CMK (cell line): ENCODE results near the gene IGIP.

Experiments
- DNase-seq: peaks from one replicate; pipeline ENCODE4 v3.0.0-alpha.2; 2010; ENCODE audit warnings: low read depth

The IGIP gene

DNA sequence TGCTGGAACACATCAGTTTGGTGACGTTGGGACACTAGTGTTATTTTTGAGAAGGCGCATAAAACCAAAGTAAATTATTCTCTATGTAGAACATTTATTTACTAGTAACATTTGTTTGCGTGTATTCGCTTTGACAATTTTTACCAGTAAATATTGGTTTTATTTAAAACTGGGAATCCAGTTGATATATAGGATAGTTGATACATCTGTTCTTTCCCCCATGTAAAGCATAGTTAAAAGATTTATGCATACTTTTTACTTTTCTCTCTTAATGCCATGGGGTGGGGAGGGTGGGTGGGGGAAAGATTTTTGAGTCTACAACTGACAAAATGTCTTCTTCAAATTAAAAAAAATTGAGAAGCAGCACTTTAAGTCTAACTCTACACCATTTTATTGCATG is at the start of gene IGIP:
Gene IGIP, plus strand, starts transcription at position 301 of the 400 bp plus-strand sequence. CDS start 2,540 bp downstream, outside the sequence.
- DNase-seq: no peak

DNA sequence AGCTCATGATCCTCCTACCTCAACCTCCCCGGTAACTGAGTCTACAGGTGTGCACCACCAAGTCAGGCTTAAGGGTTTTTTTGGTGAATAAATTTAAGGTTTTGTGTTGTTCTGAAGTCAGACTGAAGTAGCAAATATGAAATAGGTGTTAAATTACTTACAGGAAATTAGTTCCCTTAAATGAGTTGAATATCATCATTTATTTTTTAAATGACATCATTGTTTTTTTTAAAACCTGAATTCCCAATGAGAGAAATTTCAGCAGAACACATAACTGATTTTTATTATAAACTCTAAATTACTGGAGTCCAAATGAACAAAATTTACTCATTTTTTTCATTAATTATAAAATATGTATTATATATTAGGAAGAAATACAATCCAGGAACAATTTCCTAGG is 49.6 kb upstream of the IGIP start:
- DNase-seq: no peak

DNA sequence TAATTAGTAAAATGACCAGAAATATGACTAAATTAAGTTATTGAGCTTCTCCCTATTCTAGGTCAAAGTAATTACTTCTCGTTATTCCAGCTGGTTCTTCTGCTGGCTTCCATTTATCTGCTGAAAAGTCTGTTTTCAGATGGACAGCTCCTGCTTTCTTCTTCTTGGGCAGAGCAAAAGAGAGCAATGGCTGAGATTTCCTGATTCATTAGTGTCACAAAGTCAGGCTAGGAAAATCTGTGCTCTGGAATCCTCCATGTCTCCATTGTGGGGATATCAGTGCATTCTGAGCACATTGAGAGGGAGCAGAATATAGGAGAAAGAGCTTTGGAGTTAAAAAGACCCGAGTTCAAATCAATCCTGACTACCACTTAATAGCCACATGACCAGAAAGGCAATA is 48.9 kb upstream of the IGIP start:
- no peak for DNase-seq

DNA sequence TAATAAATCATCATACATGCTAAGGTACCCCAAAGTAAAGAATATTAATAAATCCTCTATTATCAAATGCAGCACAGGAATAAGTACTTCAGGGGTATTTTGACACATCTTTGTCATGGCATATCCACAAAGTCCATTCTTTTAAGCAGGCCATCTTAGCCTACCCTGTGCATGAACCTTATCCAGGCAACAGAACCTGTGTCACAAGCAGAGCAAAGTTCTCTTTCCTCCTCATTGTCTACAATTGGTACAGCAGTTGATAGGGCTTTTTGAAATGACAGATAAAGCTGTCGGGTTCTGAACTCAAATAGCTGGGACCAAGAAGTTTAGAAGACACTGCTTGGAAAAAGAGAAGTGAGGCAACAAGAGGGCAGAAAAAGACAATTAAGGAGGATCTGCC is 42.6 kb upstream of the IGIP start:
- no peak for DNase-seq

DNA sequence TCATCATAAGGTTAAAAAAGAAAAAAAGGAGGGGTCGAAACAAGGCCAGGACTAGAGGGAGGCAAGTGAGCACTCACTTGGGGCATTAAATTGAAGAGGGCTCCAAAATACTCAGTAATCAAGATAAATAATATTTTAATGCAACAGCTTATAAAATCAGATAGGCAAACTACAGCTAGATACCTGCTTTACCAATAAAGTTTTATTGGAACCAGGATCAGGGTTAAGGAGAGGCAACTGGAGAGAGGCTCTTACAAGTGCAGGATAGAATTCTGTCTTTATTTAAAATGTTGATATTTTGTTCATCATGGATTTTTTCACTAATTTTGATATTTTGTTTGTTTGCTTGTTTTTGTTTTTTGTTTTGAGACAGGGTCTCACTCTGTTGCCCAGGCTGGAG is 42.1 kb upstream of the IGIP start:
- DNase-seq: no peak

DNA sequence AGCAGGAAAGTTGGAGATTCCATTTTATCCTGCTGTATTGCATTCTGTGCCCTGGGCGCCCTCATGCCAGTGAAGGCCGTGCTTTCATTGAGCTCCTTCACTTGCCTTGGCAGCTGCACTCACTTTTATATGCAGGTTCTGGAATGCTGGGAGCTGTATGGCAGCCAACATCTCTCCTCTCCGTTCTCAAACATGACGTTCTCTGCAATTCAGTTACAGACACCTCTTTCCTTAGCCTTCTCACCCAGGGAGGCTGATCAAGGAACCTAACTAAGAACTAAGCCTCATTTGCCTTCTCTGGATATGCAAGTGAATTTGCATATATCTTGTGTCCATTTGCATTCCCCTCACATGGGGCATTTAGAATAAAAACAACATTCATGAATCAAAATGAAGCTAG is 41.2 kb upstream of the IGIP start:
- DNase-seq: no peak

DNA sequence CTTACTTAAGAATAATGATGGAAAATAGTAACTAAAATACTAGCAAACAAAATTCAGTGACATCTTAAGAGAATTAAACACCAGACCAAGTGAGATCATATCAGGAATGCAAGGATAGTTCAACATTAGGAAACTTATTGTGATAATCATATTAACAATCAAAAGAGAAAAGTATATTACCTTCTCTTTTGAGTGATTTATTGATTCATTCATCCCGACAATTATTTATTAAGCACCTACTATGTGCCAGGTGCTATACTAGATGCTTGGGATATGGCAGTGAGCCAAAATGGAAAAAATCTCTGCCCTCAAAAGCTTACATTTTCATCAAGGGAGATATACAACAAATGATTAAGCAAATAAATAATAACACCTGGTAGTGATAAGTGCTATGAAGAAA is 35.5 kb upstream of the IGIP start:
- no peak for DNase-seq

DNA sequence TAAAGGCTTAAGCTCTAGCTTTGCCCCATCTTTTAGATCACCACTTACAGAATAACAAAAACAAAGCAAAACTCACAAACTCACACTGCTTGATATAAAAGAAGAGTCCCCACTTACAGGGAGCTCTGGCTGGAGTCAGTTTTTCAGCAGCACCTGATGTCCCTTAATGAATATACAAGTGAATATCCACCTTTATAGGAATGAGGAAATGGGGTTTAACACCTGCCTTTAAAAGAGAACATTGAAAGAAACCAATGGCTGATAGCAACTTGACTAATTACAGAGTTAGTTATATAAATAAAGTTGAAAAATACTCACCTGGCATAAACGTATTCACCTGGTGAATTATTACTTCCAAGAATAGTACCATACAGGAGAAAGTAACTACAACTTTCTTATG is 32.6 kb upstream of the IGIP start:
- DNase-seq: no peak

DNA sequence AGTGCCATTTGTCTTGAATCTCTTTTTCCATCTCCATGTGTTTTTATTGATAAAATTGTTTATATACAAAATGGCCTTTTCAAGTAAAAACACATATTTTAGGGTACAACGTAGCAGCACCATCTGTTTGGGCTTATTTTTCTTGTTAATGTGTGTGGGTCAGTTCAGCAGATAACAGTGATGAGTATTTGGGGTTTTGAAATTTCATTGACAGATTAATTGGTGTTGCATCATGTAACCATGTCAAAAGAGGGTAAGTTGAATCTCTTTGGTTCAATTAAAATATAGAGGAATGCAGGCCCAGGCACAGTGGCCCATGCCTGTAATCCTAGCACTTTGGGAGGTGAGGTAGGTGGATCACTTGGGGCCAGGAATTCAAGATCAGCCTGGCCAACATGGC is 31.9 kb upstream of the IGIP start:
- no peak for DNase-seq

DNA sequence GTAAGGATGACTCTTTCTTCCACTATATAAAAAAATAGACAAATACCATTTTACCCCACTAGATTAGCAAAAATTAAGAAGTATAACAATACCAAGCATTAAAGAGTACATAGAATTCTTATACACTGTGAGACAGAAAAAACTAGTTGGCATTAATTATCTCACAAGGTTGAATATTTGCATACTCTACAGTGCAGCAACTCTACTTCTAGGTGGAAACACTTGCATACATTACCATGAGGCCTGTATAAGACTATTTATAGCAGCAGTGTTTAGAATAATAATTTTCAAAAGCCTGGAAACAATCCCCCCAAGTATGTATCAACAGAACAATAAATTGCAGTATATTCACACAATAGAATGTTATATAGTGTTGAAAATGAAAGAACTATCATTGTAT is 30.8 kb upstream of the IGIP start:
- DNase-seq: no peak

DNA sequence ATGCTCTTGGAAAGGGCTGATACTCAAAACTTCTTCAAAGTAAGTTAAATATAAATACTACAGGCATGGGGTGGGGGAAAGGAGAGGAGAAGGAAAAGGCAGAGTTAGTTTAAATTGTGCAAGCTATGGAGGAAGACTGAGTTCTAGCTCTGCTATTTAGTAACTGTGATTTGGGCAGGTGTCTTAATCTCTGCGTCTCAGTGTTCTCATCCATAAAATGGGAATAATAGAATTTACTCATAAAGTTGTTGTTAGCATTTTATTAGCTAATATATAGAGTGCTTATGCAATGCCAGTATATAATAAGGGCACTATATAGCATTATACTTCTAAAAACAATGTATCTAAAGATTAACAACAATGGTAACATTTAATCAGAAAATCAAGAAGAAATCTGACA is 24.6 kb upstream of the IGIP start:
- no peak for DNase-seq

DNA sequence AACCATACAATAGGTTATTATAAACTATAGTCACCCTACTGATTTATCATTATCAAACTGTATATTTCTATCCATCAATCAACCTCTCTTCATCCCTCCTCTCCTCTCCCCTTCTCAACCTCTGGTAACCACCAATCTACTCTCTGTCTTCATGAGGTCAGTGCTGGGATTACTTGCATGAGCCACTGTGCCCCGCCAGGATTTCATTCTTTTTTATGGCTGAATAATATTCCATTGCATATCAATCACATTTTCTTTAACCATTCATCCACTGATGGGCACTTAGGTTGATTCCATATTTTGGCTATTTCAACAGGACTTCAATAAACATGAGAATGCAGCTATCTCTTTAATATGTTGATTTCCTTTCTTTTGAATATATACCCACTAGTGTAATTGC is 22.6 kb upstream of the IGIP start:
- no peak for DNase-seq

DNA sequence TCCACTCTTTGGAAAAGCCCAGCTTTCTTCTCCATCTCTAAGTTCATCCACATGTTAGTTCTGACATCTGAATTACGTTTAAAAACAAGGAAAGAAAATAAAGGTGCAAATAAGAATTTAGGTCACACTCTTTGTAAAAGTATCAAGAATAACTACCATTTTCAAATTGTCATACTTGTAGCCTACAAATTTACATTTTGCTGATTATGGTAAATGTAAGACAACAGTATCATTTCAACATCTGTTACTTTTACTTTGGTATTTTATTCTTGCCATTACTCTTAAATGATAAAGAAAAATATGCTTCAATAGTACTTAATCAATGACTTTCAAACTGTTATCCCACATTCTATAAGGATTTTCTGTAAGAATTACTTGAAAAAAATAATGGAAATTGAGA is 21.6 kb upstream of the IGIP start:
- DNase-seq: no peak

DNA sequence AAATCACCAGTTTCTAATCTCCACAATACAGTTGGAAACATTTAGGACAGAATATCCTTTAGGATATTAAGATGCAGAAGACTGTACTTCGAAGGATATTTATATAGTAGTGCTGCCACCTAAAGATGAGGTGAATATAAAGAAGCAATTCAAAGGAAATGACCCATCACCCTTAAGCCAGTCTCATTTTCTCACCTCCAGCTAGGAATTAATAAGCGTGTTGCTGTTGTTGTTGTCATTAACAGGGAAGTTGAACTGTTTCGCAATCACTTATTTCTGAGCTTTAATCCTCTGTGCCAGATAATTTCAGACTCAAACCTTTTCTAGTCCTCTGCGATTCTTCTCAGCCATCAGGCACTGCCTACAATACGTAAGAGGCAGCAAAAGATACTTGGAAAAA is 19.6 kb upstream of the IGIP start:
- no peak for DNase-seq

DNA sequence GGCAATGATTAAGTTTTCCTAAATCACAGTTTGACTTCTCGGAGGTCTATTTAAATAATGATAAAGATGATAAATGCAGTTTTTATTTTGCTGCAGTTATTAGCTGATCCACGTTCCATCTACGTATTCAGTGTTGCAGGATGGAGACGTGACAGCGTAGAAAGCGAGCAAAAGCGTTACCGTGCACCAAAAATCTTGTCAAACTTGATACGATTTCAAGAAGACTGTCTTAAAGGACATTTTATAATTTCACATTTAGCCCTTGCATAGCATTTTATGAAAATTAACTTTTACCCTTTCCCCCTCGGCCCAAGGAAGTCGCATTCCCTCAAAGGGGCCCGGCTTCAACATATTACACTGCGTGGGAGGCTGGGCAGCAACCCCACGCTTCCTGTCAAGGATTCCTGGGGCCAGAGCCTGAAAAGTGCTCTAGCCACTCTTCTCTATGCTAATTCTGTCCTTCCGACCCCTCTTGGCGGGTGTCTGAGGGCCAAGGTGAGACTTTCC is 18.9 kb upstream of the IGIP start:
- peak; percentile 51 for DNase-seq

DNA sequence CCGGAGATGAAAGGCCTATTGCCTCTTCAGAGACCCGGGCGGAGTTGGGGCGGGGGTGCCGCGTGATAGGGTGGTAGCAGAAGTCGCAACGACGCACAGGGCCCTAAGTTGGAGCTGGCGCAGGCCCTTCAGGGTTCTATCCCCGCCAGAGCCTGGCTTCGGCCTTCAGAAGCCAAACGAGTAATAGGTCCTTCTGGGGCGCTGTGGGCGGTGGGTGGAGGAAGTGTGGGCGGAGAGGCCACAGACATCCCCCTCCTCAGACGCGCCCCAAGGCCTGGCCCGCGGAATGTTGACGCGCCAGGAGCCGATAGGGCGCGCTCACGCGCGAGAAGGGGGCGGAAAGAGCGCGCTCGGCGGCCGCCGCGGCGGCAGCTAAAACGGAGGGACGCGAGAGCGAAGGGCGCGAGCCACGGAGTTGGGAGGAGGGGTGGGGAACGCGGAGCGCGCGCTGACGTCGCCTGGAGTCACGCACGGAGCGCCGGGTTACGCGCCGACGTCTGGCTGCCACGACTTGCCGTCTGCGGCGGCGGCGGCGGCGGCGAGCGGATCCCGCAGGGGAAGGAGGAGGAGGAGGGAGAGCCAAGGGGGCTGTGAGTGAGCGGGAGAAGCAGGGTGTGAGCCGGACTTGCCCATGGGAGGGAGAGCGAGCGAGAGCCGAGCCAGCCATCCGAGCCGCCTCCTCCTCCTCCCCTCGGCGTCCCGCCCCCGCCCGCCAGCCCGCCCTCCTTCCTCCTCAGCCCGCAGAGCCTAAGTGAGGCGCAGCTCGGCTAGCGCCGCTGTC is 18.2 kb upstream of the IGIP start:
- peak; percentile 72 for DNase-seq

DNA sequence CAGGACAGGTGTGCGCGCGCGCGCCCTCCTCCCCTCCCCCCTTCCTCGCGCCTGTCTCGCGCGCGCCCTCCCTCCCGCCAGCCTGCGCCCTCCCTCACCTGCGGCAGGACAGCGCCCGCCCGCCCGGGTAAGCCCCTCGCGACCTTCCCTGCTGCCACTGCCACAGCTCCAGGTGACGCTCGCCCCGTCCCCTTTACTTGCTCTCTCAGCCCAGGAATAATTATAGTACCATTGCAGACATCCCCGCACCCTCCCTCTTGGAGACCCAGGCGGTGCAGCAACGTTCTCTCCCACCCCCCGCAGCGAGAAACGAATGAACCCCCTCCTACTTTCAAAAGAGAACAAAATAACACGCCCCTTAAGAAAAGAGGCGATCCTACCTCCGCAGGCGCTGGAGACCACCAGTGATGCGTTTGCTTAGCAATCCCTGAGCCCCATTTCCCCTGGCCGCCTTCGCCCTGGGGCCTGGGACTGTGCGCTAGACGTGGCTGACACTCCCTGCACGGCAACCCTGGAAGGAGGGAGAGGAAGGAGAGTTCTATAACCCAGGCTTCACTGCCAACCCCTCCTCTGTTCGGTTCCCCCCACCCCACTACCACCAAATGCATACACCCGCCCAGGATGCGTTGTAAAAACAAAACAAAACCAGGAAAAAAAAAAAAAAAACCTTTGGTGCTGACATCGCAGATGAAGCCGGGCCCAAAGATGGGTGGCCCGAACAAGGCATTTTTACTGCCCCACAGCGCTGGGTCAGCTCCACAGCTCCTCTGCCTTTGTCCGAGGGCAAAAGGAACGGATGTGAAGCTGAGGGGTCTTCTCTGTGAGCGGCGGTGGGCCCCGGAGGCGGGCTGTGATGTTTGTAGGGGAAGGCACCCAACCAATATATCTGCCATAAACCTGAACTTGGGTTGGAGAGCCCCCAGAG is 17.4 kb upstream of the IGIP start:
- no peak for DNase-seq

DNA sequence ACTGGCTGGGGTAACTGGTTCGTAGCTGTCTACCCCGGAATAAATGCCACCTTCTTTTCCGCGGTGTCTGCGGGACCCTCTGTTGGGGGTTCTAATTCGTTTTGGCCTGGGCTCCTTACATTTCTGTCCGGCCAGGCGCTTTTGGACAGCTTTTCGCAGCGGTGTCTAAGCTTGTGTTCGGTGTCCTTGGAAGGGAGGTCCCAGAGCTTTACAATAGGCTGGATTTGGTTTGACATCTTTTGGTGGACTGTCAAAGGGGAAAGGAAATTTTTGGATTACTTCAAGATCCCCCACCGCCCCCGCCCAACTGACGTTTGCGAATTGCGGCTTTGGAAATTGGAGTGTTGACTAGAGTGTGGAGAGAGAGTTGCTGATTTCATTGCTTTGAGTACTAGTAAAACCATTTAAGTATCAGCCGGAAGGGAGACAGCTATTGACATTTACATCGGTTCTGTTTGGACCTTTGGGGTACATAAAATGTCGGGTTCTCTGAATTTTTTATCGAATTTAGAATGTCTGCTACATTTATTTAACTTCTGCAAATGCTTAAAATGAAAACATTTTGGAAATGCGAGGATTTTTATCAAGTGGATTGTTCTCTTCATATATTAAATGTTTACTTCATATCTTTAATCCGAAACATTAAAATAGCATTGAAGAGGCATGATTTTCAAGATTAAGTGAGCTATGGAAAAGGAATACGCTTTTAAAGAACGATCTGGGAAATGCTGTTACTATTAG is 16.5 kb upstream of the IGIP start:
- no peak for DNase-seq

DNA sequence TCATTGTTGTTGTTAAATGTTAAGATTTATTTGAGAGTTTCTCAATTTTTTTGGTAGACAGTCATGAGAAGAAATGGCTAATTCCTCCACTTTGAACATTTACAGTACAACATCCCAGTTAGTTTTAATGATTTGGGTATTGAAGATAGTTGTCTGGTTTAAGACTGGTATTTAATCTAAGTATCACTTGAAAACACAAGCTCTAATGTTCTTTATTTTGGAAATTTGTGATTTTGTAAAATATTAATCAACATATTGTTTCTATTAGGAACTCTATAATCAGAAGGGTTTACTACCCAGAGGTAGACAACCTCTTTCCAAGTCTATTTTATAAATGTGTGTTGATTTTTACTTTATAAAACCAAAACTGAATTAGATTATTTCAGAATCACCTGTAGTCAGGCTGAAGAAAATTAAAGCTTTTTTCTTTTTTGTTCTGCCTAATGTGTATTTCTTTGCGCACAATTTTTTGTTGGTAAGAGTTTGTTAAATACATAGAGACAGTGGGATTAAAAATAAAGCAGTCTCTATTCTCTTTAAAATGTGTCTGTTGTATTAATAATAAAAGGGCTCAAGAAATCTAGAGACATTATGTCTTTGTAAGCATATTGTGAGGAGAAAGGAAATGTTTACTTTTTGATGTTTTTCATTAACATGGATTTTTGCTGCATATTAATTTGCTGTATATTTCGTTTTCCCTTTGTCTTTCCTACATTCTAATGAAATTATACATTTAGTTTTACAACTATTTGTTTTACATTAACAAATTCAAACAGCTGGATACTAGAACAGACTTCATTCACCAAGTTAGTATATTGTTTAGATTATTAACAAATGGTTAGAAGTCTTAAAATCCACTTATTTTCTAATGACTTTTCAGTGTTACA is 15.7 kb upstream of the IGIP start:
- DNase-seq: no peak

DNA sequence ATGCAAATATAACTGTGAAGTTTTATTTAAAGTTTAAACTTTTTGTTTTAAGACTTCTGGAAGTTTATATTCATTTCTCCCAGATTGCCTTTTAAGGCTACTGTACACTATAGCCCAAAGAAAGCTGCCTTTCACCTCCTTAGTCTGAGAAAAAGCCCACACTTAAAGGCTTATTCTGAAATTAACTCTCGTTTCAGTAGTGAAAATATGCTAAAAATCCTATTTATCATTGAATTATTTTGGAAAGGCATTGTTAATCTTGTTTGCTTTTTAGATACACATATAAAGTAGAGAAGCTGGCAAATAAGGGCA is 15.1 kb upstream of the IGIP start:
- no peak for DNase-seq

DNA sequence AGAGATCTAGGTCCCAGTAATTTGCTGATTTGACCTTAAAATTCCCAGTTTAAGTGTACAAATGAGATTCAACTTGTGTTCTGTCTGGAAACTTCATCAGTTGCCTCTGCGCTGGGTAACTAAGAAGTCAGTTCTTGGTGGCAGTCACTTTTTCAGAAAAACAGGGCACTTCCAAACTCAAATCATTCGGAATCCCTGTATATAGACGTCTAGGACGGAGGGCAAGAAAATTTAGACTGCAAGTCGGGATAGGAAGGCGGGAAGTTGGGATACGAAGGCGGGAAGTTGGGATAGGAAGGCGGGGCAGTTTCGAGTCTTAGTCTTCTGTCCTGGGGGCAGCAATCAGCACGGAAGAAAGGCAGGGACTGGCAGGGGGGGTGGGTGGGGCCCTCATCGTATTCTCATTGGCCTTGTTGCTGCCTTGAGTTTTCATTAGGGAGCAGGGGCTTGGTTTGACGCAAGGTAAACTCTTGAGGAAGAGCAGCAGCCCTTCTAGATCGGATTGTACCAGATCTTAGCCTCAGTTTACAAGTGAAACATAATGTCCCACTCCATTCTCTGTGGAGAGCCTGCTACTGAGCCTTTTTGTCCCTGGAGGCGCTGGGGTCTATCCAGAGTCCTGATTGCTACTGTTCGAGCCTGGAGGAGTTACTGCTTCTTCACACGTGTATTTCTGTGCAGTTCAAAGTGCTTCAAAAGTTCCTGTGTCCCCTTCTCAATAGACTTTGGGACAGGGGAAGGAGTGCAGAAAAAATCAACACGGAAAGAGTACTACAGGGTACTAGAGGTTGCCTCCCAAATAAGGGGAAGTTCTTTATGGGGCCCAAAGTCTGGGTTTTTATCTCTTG is 14.5 kb upstream of the IGIP start:
- no peak for DNase-seq
